ENCODE data around the gene LRP4.

LRP4 gene

GRCh38 chr11:46837860-46838259, 80.5 kb downstream of the LRP4 start:
- no peak for DNase-seq

DNA sequence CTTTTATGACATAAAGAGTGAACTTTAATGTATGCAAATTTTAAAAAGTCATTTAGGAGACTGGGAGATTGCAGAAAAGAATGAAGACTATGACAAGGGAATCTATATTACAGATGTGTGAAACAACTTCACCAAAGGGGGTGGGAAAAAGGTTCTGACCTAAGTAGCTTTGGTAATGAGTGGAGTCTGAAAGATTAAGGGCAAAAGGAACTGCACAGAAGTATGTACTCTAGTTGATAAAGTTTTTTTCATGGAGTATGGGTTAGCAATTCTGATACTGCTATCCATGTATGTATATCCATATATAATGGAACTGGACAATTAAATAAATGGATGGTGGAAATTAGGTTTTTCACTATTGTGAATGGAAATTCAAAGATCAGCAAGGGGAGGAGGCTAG, 81.5 kb downstream of the LRP4 start:
- DNase-seq, result no peak

DNA sequence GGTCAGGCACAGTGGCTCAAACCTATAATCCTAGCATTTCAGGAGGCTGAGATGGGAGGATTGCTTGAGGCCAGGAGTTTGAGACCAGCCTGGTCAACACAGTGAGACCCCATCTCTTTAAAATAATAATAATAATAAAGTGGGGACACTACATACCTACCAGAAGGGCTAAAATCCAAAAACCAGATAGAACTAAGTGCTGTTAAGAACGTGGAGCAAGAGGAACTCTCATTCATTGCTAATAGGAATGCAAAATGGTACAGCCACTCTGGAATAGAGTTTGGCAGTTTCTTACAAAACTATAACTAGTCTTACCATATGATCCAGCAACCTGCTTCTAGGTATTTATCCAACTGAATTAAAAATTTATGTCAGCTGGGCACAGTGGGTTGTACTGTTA, 81.9 kb downstream of the LRP4 start:
- DNase-seq, result no peak

- DNase-seq, result no peak
Measured at GRCh38 chr11:46835897-46836296, 82.5 kb downstream of the LRP4 start.

GRCh38 chr11:46834821-46835220, 83.5 kb downstream of the LRP4 start:
- no peak for DNase-seq

GRCh38 chr11:46832511-46833214, 85.7 kb downstream of the LRP4 start:
- no peak for DNase-seq

GRCh38 chr11:46827995-46828394, 90.4 kb downstream of the LRP4 start:
- DNase-seq, result no peak

GRCh38 chr11:46826310-46827044, 91.9 kb downstream of the LRP4 start:
- DNase-seq, result no peak

- DNase-seq, result no peak
Measured at GRCh38 chr11:46808799-46809431, 109.4 kb downstream of the LRP4 start.

Measured in SIG-M5 (cell line).